Stimulated activated CD4-positive, alpha-beta T cell treated with anti-CD3 and anti-CD28 coated beads, Interleukin-15, amount 100 ng/mL, for 48 hours (primary cell): ENCODE measurements around the gene REELD1.

Source experiments
- DNase-seq, 2 donors: peaks; one replicate each; pipeline ENCODE4 v3.0.0-alpha.2; 2020; ENCODE audit warnings: low read depth in 2 of 2

REELD1 gene

GRCh38 chr4:146214238-146214637 lies at the start of gene REELD1:
TSS of gene REELD1 (plus strand) at chr4:146214538. CDS start at chr4:146216953, 2,415 bp downstream.
- DNase-seq = no peak

GRCh38 chr4:146165221-146165620 lies 49.1 kb upstream of the REELD1 start:
- DNase-seq = no peak

GRCh38 chr4:146165840-146166239 lies 48.5 kb upstream of the REELD1 start:
- no peak for DNase-seq

- DNase-seq = no peak
These were observed 44.2 kb upstream of the REELD1 start for GRCh38 chr4:146170149-146170548.

GRCh38 chr4:146175541-146176453 lies 38.5 kb upstream of the REELD1 start, which contains the start of gene LSM6:
TSS of gene LSM6 (plus strand) at chr4:146175718. CDS start at chr4:146182922, 7,204 bp downstream.
- peak; percentile 72 to 77 for DNase-seq

- DNase-seq = no peak
These were observed 37.4 kb upstream of the REELD1 start for GRCh38 chr4:146176891-146177290.

GRCh38 chr4:146178126-146178525 lies 36.2 kb upstream of the REELD1 start:
- no peak for DNase-seq

GRCh38 chr4:146179784-146180370 lies 34.5 kb upstream of the REELD1 start:
- DNase-seq = no peak

- no peak for DNase-seq
These were observed 31.9 kb upstream of the REELD1 start for GRCh38 chr4:146182443-146182842.

GRCh38 chr4:146183209-146183608 lies 31.1 kb upstream of the REELD1 start:
- DNase-seq = no peak

- DNase-seq = no peak
These were observed 28.3 kb upstream of the REELD1 start for GRCh38 chr4:146186041-146186440.

GRCh38 chr4:146186596-146186995 lies 27.7 kb upstream of the REELD1 start:
- DNase-seq = no peak

- DNase-seq = no peak
These were observed 23.9 kb upstream of the REELD1 start for GRCh38 chr4:146190456-146190855.

GRCh38 chr4:146191766-146192458 lies 22.4 kb upstream of the REELD1 start:
- no peak for DNase-seq

GRCh38 chr4:146193628-146194027 lies 20.7 kb upstream of the REELD1 start:
- no peak for DNase-seq

GRCh38 chr4:146194212-146194611 lies 20.1 kb upstream of the REELD1 start:
- DNase-seq = no peak

- DNase-seq = no peak
These were observed 11.7 kb upstream of the REELD1 start for GRCh38 chr4:146202665-146203064.

- DNase-seq = no peak
These were observed 6.9 kb upstream of the REELD1 start for GRCh38 chr4:146207410-146207809.

- no peak for DNase-seq
These were observed 3.4 kb upstream of the REELD1 start for GRCh38 chr4:146210890-146211289.

- DNase-seq = no peak
These were observed 2.9 kb upstream of the REELD1 start for GRCh38 chr4:146211440-146211839.

- no peak for DNase-seq
These were observed 1.6 kb upstream of the REELD1 start for GRCh38 chr4:146212781-146213180.

- no peak for DNase-seq
These were observed 8.0 kb downstream of the REELD1 start for GRCh38 chr4:146222313-146222712.
